Epidermal melanocyte (primary cell): ENCODE measurements around the gene LCE3E.

Experiments used
- DNase-seq: peaks from one replicate; pipeline ENCODE4 v3.0.0; 2011; ENCODE audit warnings: low spot score; ENCODE audit not compliant: insufficient read length

Gene LCE3E

GRCh38 chr1:152516082-152516481 lies 50.5 kb downstream of the LCE3E start:
- no peak for DNase-seq
